ENCODE data around the gene C19orf38. TPM values are rescaled to one million over a fixed set of nuclear protein-coding genes. Genes with fewer than 3 reads are reported as not detected.

Gene C19orf38, protein sequence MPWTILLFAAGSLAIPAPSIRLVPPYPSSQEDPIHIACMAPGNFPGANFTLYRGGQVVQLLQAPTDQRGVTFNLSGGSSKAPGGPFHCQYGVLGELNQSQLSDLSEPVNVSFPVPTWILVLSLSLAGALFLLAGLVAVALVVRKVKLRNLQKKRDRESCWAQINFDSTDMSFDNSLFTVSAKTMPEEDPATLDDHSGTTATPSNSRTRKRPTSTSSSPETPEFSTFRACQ
- total RNA-seq (1 to 10 TPM; 1.8 to 3.9 TPM), polyA plus RNA-seq (1 to 10 TPM in 1 of 2 donors, under 1 TPM in 1; 0.97 to 1.1 TPM)

DNA sequence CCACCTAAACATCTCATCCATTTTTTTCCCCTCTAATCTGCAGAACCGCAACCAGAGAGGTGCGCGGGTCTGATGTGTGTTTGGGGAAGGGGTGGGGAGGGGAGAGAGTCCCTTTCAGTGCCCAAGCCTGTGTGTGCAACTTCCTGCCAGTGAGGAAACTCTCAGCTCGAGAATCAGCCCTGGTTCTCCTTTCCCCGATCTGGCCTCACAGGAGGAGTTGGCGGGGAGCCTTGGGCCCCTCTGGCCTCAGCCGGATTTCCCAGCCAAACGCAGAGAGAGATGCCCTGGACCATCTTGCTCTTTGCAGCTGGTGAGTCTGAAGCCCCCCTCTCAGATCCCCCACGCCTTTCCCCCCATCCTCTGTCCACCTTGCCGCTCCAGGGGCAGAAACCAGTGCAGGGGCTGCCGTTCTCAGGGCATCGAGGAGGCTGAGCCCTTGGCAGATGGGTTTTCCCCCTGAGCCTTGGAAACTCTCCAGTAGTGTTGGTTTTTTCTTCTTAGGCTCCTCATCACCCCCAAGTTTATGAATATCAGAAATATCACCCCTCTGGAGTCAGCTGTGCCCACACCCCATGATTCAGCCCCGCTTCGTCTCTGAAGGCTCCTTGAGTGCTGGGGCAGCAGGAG is at the start of gene C19orf38:
TSS of gene C19orf38 (plus strand) at position 186 of the 627 bp plus-strand sequence. CDS start at position 280, 94 bp downstream.
- H3K4me3 ChIP-seq (ENCODE audit: low read depth in 1 of 3, low read length in 3 of 3), result peak within 1 kb of the TSS in 1 of 3 donors; percentile 13
- no peaks in the 10 kb centered on the region for H3K4me1 ChIP-seq (ENCODE audit: control insufficient read depth in 4 of 4, insufficient read depth in 4 of 4, low read length in 3 of 4)
- no peaks in the 10 kb centered on the region for H3K36me3 ChIP-seq (ENCODE audit: control insufficient read depth in 4 of 4, insufficient read depth in 3 of 4, low read depth in 1 of 4, low read length in 3 of 4)
- peak within 1 kb of the TSS in 1 of 2 donors; percentile 31 for H3K27ac ChIP-seq (ENCODE audit: low read depth in 1 of 2, low read length in 2 of 2)
- H3K27me3 ChIP-seq (ENCODE audit: control insufficient read depth in 4 of 4, insufficient read depth in 4 of 4, low read length in 3 of 4), result no peaks in the 10 kb centered on the region
- no peaks in the 10 kb centered on the region for H3K9me3 ChIP-seq (ENCODE audit: control insufficient read depth in 4 of 4, low read length in 3 of 4)
- no peak within 1 kb of the TSS for H3K9ac ChIP-seq (ENCODE audit: low read depth in 1 of 2, low read length in 2 of 2)
- DNase-seq (ENCODE audit: low spot score), result no peak
- TF ChIP-seq, protein P1, sequence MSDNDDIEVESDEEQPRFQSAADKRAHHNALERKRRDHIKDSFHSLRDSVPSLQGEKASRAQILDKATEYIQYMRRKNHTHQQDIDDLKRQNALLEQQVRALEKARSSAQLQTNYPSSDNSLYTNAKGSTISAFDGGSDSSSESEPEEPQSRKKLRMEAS (IDR thresholded peaks at IDR 0.05), result no peak
- TF ChIP-seq, protein P2, sequence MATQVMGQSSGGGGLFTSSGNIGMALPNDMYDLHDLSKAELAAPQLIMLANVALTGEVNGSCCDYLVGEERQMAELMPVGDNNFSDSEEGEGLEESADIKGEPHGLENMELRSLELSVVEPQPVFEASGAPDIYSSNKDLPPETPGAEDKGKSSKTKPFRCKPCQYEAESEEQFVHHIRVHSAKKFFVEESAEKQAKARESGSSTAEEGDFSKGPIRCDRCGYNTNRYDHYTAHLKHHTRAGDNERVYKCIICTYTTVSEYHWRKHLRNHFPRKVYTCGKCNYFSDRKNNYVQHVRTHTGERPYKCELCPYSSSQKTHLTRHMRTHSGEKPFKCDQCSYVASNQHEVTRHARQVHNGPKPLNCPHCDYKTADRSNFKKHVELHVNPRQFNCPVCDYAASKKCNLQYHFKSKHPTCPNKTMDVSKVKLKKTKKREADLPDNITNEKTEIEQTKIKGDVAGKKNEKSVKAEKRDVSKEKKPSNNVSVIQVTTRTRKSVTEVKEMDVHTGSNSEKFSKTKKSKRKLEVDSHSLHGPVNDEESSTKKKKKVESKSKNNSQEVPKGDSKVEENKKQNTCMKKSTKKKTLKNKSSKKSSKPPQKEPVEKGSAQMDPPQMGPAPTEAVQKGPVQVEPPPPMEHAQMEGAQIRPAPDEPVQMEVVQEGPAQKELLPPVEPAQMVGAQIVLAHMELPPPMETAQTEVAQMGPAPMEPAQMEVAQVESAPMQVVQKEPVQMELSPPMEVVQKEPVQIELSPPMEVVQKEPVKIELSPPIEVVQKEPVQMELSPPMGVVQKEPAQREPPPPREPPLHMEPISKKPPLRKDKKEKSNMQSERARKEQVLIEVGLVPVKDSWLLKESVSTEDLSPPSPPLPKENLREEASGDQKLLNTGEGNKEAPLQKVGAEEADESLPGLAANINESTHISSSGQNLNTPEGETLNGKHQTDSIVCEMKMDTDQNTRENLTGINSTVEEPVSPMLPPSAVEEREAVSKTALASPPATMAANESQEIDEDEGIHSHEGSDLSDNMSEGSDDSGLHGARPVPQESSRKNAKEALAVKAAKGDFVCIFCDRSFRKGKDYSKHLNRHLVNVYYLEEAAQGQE (IDR thresholded peaks at IDR 0.05), result no peak
- TF ChIP-seq JUND (IDR thresholded peaks at IDR 0.05) (no peak), HNF4G (IDR thresholded peaks at IDR 0.05) (no peak), EGR1 (IDR thresholded peaks at IDR 0.05; ENCODE audit: low read depth in 2 of 2) (no peak), SP1 (IDR thresholded peaks at IDR 0.05) (no peak), HNF4A (conservative IDR thresholded peaks at IDR 0.05) (no peak), FOXA1 (IDR thresholded peaks at IDR 0.05) (no peak), TAF1 (conservative IDR thresholded peaks at IDR 0.05) (no peak), NR2F2 (IDR thresholded peaks at IDR 0.05) (no peak)
- WGBS, result 57% methylated on average over 14 of the region's 14 CpGs

DNA sequence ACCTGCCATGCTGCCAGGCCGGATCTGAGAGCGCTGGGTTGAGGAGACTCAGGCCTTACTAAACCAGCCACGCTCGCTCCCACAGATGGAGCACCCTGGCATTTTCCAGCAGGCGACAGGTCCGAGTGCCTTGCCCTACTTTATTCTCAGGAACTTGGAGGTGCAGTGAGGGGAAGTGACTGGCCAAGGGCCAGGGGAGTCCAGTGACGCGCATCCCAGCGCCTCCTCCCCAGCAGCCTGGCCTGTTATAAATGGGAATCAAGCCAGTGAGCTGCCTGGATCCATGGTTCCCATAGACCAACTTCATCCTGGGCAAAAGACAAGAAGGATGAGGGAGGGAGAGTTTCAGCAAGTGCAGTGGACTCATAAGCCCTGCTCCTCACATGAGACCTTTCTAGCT is 47.7 kb upstream of the C19orf38 start:
- 81% methylated on average over 9 of the region's 9 CpGs for WGBS
- Histone ChIP-seq H3K27me3 (ENCODE audit: control insufficient read depth in 4 of 4, insufficient read depth in 4 of 4, low read length in 3 of 4) (no peaks in the 10 kb centered on the region), H3K9ac (ENCODE audit: low read depth in 1 of 2, low read length in 2 of 2) (no peak overlapping the region), H3K36me3 (ENCODE audit: control insufficient read depth in 4 of 4, insufficient read depth in 3 of 4, low read depth in 1 of 4, low read length in 3 of 4) (peaks cover 28 to 75% (median 34%) of the 10 kb centered on the region in 4 donors), H3K9me3 (ENCODE audit: control insufficient read depth in 4 of 4, low read length in 3 of 4) (no peaks in the 10 kb centered on the region), H3K4me1 (ENCODE audit: control insufficient read depth in 4 of 4, insufficient read depth in 4 of 4, low read length in 3 of 4) (no peaks in the 10 kb centered on the region), H3K4me3 (ENCODE audit: low read depth in 1 of 3, low read length in 3 of 3) (no peak overlapping the region), H3K27ac (ENCODE audit: low read depth in 1 of 2, low read length in 2 of 2) (no peak overlapping the region)
- no peak for DNase-seq (ENCODE audit: low spot score)
- TF ChIP-seq, protein P1 (IDR thresholded peaks at IDR 0.05), result no peak
- TF ChIP-seq NR2F2 (IDR thresholded peaks at IDR 0.05), result no peak
- no peak for TF ChIP-seq HNF4A (conservative IDR thresholded peaks at IDR 0.05)
- no peak for TF ChIP-seq YY1 (IDR thresholded peaks at IDR 0.05)
- TF ChIP-seq HNF4G (IDR thresholded peaks at IDR 0.05), result no peak
- no peak for TF ChIP-seq FOXA2 (IDR thresholded peaks at IDR 0.05)
- TF ChIP-seq, protein P2 (IDR thresholded peaks at IDR 0.05), result no peak
- no peak for TF ChIP-seq RAD21 (IDR thresholded peaks at IDR 0.05)
- TF ChIP-seq RXRA (IDR thresholded peaks at IDR 0.05), result no peak
- TF ChIP-seq GABPA (IDR thresholded peaks at IDR 0.05 in 1 of 2, conservative IDR thresholded peaks at IDR 0.05 in 1 of 2), result no peak
- no peak for TF ChIP-seq FOXA1 (IDR thresholded peaks at IDR 0.05)
- TF ChIP-seq, protein P3, sequence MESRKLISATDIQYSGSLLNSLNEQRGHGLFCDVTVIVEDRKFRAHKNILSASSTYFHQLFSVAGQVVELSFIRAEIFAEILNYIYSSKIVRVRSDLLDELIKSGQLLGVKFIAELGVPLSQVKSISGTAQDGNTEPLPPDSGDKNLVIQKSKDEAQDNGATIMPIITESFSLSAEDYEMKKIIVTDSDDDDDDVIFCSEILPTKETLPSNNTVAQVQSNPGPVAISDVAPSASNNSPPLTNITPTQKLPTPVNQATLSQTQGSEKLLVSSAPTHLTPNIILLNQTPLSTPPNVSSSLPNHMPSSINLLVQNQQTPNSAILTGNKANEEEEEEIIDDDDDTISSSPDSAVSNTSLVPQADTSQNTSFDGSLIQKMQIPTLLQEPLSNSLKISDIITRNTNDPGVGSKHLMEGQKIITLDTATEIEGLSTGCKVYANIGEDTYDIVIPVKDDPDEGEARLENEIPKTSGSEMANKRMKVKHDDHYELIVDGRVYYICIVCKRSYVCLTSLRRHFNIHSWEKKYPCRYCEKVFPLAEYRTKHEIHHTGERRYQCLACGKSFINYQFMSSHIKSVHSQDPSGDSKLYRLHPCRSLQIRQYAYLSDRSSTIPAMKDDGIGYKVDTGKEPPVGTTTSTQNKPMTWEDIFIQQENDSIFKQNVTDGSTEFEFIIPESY (IDR thresholded peaks at IDR 0.05), result no peak
- TF ChIP-seq TAF1 (conservative IDR thresholded peaks at IDR 0.05), result no peak
